HL-60 (cell line): ENCODE measurements around the gene SFXN3.
A peak's percentile ranks its signal among the peaks of the same experiment; 100 is the strongest.

Experiments
- DNase-seq, 2 experiments: peaks; one replicate each; pipeline ENCODE4 v3.0.0-alpha.2; 2010 to 2020; ENCODE audit warnings: low read depth in 1 of 2, low spot score in 1 of 2
- H3K27ac ChIP-seq: fragments of 250-450 bp; sonication (Bioruptor Pico); replicated peaks from 2 replicates; pipeline ENCODE4 v1.5.1; 2020; ENCODE audit warnings: mild to moderate bottlenecking, moderate library complexity
- H3K27me3 ChIP-seq: fragments of 250-450 bp; sonication (Bioruptor Pico); 2 replicates; pipeline ENCODE4 v1.5.1; 2021; ENCODE audit warnings: mild to moderate bottlenecking, moderate library complexity; ENCODE audit not compliant: insufficient read depth, poor library complexity, severe bottlenecking
- H3K4me3 ChIP-seq: replicated peaks from 2 replicates; pipeline ENCODE4 v1.5.1; 2011; ENCODE audit warnings: mild to moderate bottlenecking, control low read depth, low read length; ENCODE audit not compliant: insufficient read depth
- CTCF ChIP-seq: IDR thresholded peaks from one replicate; pipeline ENCODE4 v1.5.1; 2011; ENCODE audit warnings: low read length, control low read depth, inconsistent platforms; ENCODE audit not compliant: insufficient read depth
- GABPA ChIP-seq: IDR thresholded peaks from 2 replicates; pipeline ENCODE4 v1.6.1; 2012; ENCODE audit warnings: low read depth
- POLR2AphosphoS5 ChIP-seq: IDR thresholded peaks from 2 replicates; pipeline ENCODE4 v1.6.1; 2012; ENCODE audit warnings: low read depth
- SPI1 ChIP-seq: IDR thresholded peaks from 2 replicates; pipeline ENCODE4 v1.6.1; 2012; ENCODE audit warnings: low read depth, mild to moderate bottlenecking, borderline replicate concordance
- TF ChIP-seq, protein P1 (sequence below): IDR thresholded peaks from 2 replicates; pipeline ENCODE4 v1.6.1; 2012; ENCODE audit warnings: low read depth; ENCODE audit not compliant: insufficient replicate concordance

SFXN3 gene

DNA sequence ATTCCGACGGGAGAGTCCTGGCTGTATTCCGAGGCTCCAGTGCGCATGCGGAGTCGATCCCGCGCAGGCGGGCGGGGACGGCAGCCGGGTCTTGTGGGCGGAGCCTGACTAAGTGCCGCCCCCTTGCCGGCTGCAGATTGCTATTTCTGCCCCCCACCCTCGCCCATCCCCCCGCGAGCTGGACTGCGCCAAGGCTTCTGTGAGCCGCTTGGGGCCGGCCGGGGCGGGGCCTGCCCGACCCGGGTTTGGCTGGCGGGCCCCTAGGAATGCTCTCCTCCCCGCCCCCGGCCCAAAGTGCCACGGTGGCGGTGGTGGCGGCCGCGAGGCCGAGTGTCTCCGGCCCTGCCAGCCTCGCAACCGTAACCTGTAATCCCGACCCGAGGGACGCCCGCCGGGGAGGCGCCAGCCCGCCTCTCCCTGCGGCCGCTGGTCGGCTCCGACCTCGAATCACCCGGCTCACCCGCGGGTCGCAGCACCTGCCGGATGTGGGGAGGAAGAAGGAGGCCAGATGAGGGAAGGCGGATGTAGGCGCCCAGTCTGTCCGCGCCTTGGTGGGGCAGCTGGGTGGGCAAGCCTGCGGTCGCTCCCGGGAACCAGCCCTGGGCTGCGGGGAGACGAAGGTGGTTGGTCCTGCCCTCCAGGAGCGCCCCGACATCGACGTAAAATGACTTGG is 30.1 kb downstream of the SFXN3 start:
- H3K4me3 ChIP-seq = peak overlapping the region; percentile 87
- H3K27me3 ChIP-seq = no peaks in the 10 kb centered on the region
- TF ChIP-seq POLR2AphosphoS5 (peak; percentile 97), SPI1 (no peak), CTCF (no peak), GABPA (peak; percentile 41; the same call in 1 of the 2 replicates)
- TF ChIP-seq, protein P1, sequence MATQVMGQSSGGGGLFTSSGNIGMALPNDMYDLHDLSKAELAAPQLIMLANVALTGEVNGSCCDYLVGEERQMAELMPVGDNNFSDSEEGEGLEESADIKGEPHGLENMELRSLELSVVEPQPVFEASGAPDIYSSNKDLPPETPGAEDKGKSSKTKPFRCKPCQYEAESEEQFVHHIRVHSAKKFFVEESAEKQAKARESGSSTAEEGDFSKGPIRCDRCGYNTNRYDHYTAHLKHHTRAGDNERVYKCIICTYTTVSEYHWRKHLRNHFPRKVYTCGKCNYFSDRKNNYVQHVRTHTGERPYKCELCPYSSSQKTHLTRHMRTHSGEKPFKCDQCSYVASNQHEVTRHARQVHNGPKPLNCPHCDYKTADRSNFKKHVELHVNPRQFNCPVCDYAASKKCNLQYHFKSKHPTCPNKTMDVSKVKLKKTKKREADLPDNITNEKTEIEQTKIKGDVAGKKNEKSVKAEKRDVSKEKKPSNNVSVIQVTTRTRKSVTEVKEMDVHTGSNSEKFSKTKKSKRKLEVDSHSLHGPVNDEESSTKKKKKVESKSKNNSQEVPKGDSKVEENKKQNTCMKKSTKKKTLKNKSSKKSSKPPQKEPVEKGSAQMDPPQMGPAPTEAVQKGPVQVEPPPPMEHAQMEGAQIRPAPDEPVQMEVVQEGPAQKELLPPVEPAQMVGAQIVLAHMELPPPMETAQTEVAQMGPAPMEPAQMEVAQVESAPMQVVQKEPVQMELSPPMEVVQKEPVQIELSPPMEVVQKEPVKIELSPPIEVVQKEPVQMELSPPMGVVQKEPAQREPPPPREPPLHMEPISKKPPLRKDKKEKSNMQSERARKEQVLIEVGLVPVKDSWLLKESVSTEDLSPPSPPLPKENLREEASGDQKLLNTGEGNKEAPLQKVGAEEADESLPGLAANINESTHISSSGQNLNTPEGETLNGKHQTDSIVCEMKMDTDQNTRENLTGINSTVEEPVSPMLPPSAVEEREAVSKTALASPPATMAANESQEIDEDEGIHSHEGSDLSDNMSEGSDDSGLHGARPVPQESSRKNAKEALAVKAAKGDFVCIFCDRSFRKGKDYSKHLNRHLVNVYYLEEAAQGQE = peak; percentile 8
- H3K27ac ChIP-seq = peak overlapping the region; percentile 100
- DNase-seq = peak; percentile 83 to 92

DNA sequence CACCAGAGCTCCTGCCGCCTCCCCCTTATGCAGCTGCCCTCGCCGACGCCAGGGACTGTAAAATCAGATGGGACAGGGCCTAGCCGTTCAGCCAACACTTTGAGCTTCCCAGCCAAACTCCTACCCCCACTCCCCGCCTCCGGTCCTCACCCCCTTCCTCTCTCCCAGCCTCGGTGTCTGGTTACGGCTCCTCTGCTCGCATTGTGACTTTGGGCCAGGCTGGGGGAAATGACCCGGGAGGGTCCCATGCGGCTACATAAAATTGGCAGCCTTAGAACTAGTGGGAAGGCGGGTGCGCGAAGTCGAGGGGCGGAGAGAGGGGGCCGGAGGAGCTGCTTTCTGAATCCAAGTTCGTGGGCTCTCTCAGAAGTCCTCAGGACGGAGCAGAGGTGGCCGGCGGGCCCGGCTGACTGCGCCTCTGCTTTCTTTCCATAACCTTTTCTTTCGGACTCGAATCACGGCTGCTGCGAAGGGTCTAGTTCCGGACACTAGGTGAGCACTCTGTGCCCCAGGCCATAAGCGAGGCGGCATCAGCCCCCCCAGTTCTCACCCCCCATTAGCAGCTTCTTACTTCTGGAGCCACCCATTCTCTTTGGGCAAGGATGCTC is 30.7 kb downstream of the SFXN3 start, which contains the start of gene KAZALD1:
TSS of gene KAZALD1 (plus strand) at position 366 of the 608 bp plus-strand sequence. CDS start 604 bp downstream, outside the sequence.
- no peak for DNase-seq
- H3K27ac ChIP-seq = peak within 1 kb of the TSS; percentile 100
- TF ChIP-seq SPI1 (no peak), POLR2AphosphoS5 (0 out of 2 replicates have a peak, but pooled peaks have one; percentile 14)
- TF ChIP-seq, protein P1 = peak; percentile 6
- peak within 1 kb of the TSS; percentile 87 for H3K4me3 ChIP-seq
- H3K27me3 ChIP-seq = no peaks in the 10 kb centered on the region

- TF ChIP-seq GABPA (no peak), POLR2AphosphoS5 (no peak), SPI1 (no peak), CTCF (no peak)
- TF ChIP-seq, protein P1 = no peak
Observed at GRCh38 chr10:101062232-101063049, 31.4 kb downstream of the SFXN3 start.

More at GRCh38 chr10:101062232-101063049, 31.4 kb downstream of the SFXN3 start:
- DNase-seq = no peak
- no peaks in the 10 kb centered on the region for H3K27me3 ChIP-seq
- H3K27ac ChIP-seq = no peak overlapping the region
- no peak overlapping the region for H3K4me3 ChIP-seq
